Retinal pigment epithelial cell (primary cell): Measurements from ENCODE around the gene MANBA.

Experiments used
- DNase-seq: peaks from one replicate; pipeline ENCODE4 v3.0.0-alpha.2; 2010; ENCODE audit warnings: low read depth
- H3K4me3 ChIP-seq: 2 replicates; pipeline ENCODE4 v1.5.1; 2011; ENCODE audit warnings: mild to moderate bottlenecking, low read length, control low read depth, moderate library complexity
- TF ChIP-seq, protein P1 (sequence below): conservative IDR thresholded peaks from 2 replicates; pipeline ENCODE4 v1.5.1; 2011; ENCODE audit warnings: low read depth, low read length, control low read depth, inconsistent platforms

Gene MANBA

DNA sequence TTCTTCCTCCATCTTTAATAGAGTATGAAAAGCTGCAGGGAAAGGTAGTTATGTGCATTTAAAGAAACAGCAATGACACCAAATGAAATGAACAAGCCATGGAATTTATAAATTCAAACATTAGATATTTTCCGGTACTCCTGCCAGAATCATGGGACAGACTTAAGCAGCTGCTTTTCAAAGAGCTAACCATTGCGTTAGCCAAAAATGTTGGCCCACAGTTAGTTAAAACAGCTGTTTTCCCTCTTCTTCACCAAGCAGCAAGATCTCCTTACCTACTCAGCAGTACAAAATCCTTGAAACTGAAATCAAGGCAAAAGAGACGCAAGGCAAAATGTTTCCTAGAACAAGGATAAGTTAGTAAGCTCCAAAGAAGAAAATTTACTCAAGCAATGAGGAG lies 64.0 kb downstream of the MANBA start:
- DNase-seq: no peak
- TF ChIP-seq, protein P1, sequence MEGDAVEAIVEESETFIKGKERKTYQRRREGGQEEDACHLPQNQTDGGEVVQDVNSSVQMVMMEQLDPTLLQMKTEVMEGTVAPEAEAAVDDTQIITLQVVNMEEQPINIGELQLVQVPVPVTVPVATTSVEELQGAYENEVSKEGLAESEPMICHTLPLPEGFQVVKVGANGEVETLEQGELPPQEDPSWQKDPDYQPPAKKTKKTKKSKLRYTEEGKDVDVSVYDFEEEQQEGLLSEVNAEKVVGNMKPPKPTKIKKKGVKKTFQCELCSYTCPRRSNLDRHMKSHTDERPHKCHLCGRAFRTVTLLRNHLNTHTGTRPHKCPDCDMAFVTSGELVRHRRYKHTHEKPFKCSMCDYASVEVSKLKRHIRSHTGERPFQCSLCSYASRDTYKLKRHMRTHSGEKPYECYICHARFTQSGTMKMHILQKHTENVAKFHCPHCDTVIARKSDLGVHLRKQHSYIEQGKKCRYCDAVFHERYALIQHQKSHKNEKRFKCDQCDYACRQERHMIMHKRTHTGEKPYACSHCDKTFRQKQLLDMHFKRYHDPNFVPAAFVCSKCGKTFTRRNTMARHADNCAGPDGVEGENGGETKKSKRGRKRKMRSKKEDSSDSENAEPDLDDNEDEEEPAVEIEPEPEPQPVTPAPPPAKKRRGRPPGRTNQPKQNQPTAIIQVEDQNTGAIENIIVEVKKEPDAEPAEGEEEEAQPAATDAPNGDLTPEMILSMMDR: no peak
- no peak overlapping the region for H3K4me3 ChIP-seq

- no peak overlapping the region for H3K4me3 ChIP-seq
- no peak for DNase-seq
- TF ChIP-seq, protein P1: no peak
Measured at GRCh38 chr4:102694791-102695190, 66.0 kb downstream of the MANBA start.

GRCh38 chr4:102693861-102694260 lies 66.9 kb downstream of the MANBA start:
- DNase-seq: no peak
- H3K4me3 ChIP-seq: no peak overlapping the region
- TF ChIP-seq, protein P1: no peak

DNA sequence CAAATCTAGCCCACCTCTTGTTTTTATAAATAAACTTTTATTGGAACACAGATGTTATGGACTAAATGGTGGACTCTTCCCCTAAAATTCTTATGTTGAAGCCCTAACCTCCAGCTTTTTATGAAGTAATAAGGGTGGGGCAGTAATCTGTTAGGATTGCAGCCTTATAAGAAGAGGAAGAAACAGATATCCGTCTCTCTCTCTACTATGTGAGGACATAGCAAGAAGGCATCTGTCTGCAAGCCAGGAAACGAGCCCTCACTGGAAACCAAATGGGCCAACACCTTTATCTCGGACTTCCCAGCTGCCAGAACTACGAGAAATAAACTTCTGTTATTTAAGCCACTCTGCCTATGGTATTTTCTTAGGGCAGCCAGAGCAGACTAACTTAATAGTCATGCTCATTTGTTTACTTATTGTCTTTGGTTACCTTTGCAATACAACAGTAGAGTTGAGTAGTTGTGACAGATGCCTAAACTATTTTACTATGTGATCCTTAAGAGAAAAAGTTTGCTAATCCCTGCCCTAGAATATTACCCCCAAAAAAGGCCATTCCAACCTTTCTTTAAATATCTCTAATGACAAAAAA lies 67.4 kb downstream of the MANBA start:
- TF ChIP-seq, protein P1: no peak

DNA sequence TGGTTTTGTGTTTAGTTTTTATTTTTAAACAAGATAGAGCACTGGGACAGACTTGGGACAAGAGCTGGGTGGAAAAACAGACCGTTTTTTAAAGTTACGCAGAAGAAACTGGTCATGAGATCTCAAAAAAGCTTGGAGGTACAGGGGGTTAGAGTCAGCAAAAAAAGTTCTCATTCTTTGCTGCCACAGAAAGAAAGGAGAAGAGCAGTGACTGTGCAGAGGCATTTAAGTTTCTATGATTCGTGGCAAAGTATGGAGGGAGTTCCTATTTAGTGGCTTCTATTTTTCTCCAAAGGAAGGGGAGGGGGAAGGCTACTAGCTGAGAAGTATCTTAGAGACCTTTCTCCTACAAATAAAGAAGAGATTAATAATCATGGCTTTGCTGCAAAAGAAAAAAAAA lies 68.3 kb downstream of the MANBA start:
- TF ChIP-seq, protein P1: no peak
- no peak overlapping the region for H3K4me3 ChIP-seq
- DNase-seq: no peak

More for the DNA sequence above, 67.4 kb downstream of the MANBA start:
- H3K4me3 ChIP-seq: no peak overlapping the region
- DNase-seq: no peak

GRCh38 chr4:102687982-102688433 lies 72.8 kb downstream of the MANBA start:
- no peak overlapping the region for H3K4me3 ChIP-seq
- TF ChIP-seq, protein P1: no peak
- no peak for DNase-seq

DNA sequence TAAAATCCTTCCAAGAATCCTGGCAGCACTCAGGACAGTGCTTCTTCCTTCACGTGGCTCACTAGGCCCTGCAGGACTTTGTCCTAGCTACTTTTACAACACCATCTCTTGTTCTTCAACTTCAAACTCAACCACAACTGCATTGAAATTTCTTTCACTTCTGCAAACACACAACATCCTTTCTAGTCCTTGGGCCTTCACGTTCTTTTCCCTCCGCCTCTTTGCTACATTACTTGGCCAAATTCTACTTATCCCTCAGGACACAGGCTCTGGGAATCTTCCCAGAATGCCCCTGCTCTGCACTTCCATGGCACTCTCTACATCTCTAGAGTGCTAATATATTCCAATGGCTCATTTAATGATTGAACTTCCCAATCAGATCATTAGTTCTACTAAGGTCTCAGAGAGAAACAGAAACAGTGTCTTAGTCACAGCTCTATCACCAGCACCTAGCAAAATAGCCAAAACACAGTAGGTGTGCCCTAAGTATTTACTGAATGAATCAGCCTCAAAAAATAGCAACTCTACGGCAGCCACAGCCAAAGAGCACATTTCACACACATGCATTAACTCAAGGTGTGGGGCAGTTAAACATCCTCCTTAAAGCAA lies 73.3 kb downstream of the MANBA start:
- TF ChIP-seq, protein P1: no peak
- no peak overlapping the region for H3K4me3 ChIP-seq
- no peak for DNase-seq
